Measurements from ENCODE around the gene ST6GAL1. TPM values are rescaled to one million over a fixed set of nuclear protein-coding genes. Genes with fewer than 3 reads are reported as not detected.

The ST6GAL1 gene
- total and polyA plus RNA-seq, 2 experiments from 2014 or later = 17.6 to 65.1 TPM

- Histone ChIP-seq H3K79me2 (replicated peaks; ENCODE audit: insufficient read depth) (peaks cover 4% of the 10 kb centered on the region), H3K4me3 (no peak overlapping the region), H3K4me2 (no peak overlapping the region), H3K4me1 (ENCODE audit: insufficient read depth) (peaks cover 14% of the 10 kb centered on the region), H3K27me3 (ENCODE audit: insufficient read depth) (no peaks in the 10 kb centered on the region), H3K9me2 (ENCODE audit: insufficient read depth) (no peaks in the 10 kb centered on the region; the same call in 1 of the 2 replicates), H3K27ac (ENCODE audit: low read depth) (no peak overlapping the region), H3F3A (replicated peaks; ENCODE audit: low read depth) (no peaks in the 10 kb centered on the region), H2AFZ (no peak overlapping the region), H3K36me3 (ENCODE audit: insufficient read depth) (peaks cover 12% of the 10 kb centered on the region; the same call in 1 of the 2 replicates), H4K20me1 (replicated peaks; ENCODE audit: insufficient read depth) (no peaks in the 10 kb centered on the region; the same call in 1 of the 2 replicates)
- Mint-ChIP-seq H3K36me3 (ENCODE audit: low read depth) (peaks cover 56% of the 10 kb centered on the region), H3K9me3 (peaks cover 7% of the 10 kb centered on the region; the same call in 2 of the 3 replicates), H3K4me3 (no peak overlapping the region), H3K27ac (peak overlapping the region; percentile 12; the same call in 1 of the 2 replicates), H3K4me1 (peaks cover 35% of the 10 kb centered on the region), H3K27me3 (ENCODE audit: insufficient read depth, low read depth, poor library complexity) (peaks cover 5% of the 10 kb centered on the region)
- ATAC-seq (no peak), DNase-seq (ENCODE audit: low spot score) (no peak)
- TF ChIP-seq JUNB (IDR thresholded peaks at IDR 0.05; ENCODE audit: unreplicated experiment) (no peak), REST (IDR thresholded peaks at IDR 0.05; ENCODE audit: unreplicated experiment) (no peak)
Measured at GRCh38 chr3:186984064-186984463, 53.7 kb downstream of the ST6GAL1 start.

- peaks cover 52% of the 10 kb centered on the region for H3K36me3 Mint-ChIP-seq (ENCODE audit: low read depth)
- ATAC-seq = peak; percentile 21; the same call in 1 of the 3 replicates
Measured at GRCh38 chr3:186985661-186986364, 55.5 kb downstream of the ST6GAL1 start.

More at GRCh38 chr3:186985661-186986364, 55.5 kb downstream of the ST6GAL1 start:
- no peak for DNase-seq (ENCODE audit: low spot score)
- TF ChIP-seq JUNB (IDR thresholded peaks at IDR 0.05; ENCODE audit: unreplicated experiment) = no peak
- no peak for TF ChIP-seq ZNF462 (CRISPR knock-in tag; IDR thresholded peaks at IDR 0.05)
- TF ChIP-seq ZNF331 (CRISPR knock-in tag; IDR thresholded peaks at IDR 0.05; ENCODE audit: low read depth) = no peak
- TF ChIP-seq STAT1 (IDR thresholded peaks at IDR 0.05; ENCODE audit: unreplicated experiment) = no peak
- peaks cover 20% of the 10 kb centered on the region for H3K4me1 ChIP-seq (ENCODE audit: insufficient read depth)
- H3K27ac Mint-ChIP-seq = peak overlapping the region; percentile 31; the same call in 1 of the 2 replicates
- no peaks in the 10 kb centered on the region for H3K27me3 ChIP-seq (ENCODE audit: insufficient read depth)
- H3K4me1 Mint-ChIP-seq = peaks cover 39% of the 10 kb centered on the region
- peaks cover 7% of the 10 kb centered on the region; the same call in 1 of the 2 replicates for H3K36me3 ChIP-seq (ENCODE audit: insufficient read depth)
- no peak overlapping the region; the same call in 1 of the 2 replicates for H3K27ac ChIP-seq (ENCODE audit: low read depth)
- H4K20me1 ChIP-seq (replicated peaks; ENCODE audit: insufficient read depth) = no peaks in the 10 kb centered on the region; the same call in 1 of the 2 replicates
- peaks cover 9% of the 10 kb centered on the region for H3K79me2 ChIP-seq (replicated peaks; ENCODE audit: insufficient read depth)
- H3K4me3 Mint-ChIP-seq = no peak overlapping the region
- H2AFZ ChIP-seq = no peak overlapping the region
- no peaks in the 10 kb centered on the region for H3F3A ChIP-seq (replicated peaks; ENCODE audit: low read depth)
- no peak overlapping the region for H3K4me3 ChIP-seq
- H3K9me2 ChIP-seq (ENCODE audit: insufficient read depth) = no peaks in the 10 kb centered on the region; the same call in 1 of the 2 replicates
- H3K9me3 Mint-ChIP-seq = peaks cover 7% of the 10 kb centered on the region; the same call in 2 of the 3 replicates
- peaks cover 8% of the 10 kb centered on the region for H3K27me3 Mint-ChIP-seq (ENCODE audit: insufficient read depth, low read depth, poor library complexity)
- no peak overlapping the region for H3K4me2 ChIP-seq
